ENCODE measurements around the gene TTC19.
A peak's percentile ranks its signal among the peaks of the same experiment; 100 is the strongest.
"Not testable (repeated sequence)": the region's sequence is repeated elsewhere in the genome, so short reads cannot be mapped to it uniquely, and the experiment has no call there.

The TTC19 gene

DNA sequence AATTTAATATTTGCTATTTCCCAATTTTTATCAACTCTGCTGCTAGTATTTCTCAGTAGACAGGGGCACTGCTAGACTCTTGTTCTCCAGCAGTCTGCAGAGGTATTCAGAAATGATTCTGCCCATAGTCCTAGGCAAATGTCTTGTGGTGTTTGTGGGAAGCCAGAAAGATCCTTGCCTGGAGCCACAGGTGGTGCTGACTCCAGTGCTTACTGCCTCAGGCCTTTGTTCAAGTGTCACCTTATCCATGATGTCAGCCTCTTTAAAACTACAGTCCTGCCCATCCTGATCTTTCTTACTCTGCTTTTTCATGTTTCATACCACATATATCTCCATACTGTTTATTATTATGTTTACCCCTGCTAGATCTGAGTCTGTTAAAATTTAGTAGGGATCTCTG lies 26.6 kb upstream of the TTC19 start:
- no peak for DNase-seq (ENCODE audit: low read depth in 3 of 3)

DNA sequence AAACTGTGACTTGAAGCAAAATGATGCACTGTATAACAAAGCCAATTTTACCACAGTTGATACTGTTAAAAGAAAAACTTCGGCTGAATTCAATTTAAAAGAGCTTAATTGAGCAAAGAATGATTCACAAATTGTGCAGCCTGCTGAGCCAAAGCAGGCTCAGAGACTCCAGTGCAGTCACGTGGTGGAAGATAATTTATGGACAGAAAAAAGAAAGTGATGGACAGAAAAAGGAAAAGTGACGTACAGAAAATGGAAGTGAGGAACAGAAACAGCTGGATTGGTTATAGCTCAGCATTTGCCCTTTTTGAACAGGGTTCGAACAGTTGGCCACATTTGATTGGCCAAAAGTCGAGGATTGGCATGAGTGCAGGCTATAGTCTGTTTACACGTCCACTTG lies 25.8 kb upstream of the TTC19 start:
- no peak for DNase-seq (ENCODE audit: low read depth in 3 of 3)

DNA sequence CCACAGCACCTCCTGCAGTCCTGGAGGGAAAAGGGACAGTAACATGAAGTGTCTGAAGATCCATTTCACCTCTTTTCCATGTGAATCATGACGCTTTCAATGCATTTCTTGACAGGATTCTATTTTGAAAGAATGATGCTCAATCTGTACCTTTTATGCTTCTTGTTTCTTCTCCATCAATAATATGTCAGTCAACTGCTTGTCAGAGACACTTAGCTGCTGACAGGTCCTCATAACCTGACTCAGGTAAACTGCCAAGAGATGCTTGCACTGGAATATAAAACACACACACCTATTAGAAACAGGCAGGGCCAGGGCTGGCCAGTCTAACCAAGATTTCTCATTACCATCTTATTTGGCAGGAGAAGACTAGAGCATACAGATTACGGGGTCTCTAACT lies 21.7 kb upstream of the TTC19 start:
- DNase-seq (ENCODE audit: low read depth in 3 of 3) = no peak

DNA sequence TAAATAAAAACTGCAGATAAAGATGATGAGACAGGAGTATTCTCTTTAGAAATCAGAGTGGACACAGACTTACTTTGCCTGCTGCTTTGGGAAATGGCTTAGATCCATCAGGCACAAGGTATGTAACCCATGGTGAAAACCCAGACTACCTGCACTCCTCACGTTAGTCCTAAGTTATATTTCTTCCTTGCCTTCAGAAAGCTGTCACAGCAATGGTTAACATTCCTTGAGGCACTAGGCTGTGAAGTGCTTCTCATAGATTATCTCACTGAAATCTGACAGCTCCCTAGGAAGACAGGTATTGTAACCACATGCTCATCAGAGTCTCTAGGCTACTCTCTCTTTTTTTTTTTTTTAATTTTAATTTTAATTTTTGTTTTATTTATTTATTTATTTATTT lies 21.0 kb upstream of the TTC19 start:
- no peak for DNase-seq (ENCODE audit: low read depth in 3 of 3)

DNA sequence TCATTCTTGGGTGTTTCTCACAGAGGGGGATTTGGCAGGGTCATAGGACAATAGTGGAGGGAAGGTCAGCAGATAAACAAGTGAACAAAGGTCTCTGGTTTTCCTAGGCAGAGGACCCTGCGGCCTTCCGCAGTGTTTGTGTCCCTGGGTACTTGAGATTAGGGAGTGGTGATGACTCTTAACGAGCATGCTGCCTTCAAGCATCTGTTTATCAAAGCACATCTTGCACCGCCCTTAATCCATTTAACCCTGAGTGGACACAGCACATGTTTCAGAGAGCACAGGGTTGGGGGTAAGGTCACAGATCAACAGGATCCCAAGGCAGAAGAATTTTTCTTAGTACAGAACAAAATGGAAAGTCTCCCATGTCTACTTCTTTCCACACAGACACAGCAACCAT lies 20.6 kb upstream of the TTC19 start:
- not testable (repeated sequence) for DNase-seq (ENCODE audit: low read depth in 3 of 3)

DNA sequence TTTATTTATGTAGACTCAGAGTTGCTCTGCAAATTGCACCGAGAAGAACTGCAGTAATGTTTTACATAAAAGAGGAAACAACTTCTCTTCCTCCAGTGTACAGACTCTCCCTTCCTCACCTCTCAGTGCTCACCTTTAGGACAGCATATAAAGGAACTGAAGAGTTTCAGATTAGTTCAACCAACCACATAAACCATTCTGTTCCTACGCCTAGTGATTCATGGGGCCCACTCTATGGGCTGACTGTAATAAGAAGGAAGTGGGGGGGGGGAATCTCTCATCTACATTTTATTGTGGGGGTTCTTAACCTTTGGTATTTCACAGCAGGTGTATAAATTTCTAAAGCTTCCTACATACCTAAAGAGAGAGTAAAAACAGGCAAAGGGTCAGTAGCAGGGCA lies 18.4 kb upstream of the TTC19 start:
- DNase-seq (ENCODE audit: low read depth in 3 of 3) = no peak

DNA sequence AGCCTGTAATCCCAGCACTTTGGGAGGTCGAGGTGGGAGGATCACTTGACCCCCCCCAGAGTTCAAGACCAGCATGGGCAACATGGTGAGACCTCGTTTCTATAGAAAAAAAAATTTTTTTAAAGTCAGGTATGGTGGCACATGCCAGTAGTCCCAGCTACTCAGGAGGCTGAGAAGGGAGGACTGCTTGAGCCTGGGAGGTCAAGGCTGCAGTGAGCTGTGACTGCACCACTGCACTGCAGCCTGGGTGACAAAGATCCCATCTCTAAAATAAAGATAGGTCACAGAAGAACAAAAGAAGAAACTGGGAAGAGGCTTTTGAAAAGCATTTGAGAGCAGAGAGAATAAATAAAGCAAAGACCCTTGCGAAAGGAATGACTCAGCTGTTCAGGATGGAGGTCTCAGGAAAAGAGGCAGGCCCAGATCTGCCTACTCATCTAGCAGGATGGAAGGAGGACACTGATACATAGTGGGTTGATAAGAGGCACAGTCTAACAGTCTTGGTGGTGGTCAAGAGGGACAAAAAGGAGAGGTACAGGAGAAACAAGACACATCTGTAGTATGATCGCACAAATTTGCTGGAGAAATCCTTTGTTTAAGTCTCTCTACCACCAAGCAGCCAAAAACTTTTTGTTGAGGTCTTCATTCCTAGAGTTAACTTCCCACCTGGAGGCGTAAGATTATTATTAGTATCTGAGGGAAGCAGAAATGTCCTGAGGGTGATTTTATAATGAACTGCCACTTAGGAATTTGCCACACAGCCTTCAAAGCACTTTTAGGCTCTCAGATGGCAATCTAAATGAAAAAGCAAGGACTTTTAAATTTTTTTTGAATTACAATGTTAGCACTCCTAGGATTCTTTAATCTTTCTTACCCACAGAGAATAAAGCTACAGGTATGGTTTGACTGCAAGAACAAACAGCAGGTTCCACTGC lies 17.7 kb upstream of the TTC19 start:
- no peak for DNase-seq (ENCODE audit: low read depth in 3 of 3)

DNA sequence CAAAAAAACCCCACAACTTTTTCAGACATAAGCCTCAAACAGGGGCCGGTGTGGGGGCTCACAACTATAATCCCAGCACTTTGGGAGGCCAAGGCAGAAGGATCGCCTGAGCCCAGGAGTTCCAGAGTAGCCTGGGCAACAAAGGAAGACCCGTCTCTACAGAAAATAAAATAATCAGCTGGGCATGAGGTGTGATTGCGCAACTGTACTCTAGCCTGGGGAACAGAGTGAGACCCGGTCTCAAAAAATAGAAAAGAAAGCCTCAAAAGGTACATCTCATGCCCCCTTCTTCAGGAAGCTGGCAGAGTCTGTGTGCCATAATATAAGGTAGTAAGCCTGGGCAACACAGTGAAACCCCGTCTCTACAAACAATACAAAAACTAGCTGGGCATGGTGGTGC lies 3.3 kb upstream of the TTC19 start:
- no peak for DNase-seq (ENCODE audit: low read depth in 3 of 3)

DNA sequence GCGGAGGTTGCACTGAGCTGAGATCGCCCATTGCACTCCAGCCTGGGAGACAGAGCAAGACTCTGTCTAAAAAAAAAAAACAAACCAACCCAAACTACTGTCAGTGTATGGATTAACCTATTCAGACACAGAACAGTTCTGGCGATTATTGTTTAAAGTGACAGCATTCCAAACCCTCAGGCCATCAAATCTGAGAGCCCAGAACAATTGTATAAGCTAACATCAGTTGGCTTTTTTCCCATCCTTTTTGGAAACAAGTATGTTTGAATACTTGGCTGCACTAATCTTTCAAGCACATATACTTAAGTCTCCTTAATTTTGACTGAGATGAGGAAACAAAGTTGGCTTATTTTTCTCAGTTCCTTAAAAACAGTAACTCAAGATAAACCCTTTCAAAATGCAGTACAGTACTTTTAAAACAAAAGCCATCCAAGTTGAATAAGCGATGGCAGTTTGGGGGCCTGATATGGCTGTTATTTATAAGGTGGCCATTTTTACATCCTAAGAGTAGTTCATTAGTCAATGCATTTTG lies 1.5 kb upstream of the TTC19 start:
- DNase-seq (ENCODE audit: low read depth in 3 of 3) = no peak

DNA sequence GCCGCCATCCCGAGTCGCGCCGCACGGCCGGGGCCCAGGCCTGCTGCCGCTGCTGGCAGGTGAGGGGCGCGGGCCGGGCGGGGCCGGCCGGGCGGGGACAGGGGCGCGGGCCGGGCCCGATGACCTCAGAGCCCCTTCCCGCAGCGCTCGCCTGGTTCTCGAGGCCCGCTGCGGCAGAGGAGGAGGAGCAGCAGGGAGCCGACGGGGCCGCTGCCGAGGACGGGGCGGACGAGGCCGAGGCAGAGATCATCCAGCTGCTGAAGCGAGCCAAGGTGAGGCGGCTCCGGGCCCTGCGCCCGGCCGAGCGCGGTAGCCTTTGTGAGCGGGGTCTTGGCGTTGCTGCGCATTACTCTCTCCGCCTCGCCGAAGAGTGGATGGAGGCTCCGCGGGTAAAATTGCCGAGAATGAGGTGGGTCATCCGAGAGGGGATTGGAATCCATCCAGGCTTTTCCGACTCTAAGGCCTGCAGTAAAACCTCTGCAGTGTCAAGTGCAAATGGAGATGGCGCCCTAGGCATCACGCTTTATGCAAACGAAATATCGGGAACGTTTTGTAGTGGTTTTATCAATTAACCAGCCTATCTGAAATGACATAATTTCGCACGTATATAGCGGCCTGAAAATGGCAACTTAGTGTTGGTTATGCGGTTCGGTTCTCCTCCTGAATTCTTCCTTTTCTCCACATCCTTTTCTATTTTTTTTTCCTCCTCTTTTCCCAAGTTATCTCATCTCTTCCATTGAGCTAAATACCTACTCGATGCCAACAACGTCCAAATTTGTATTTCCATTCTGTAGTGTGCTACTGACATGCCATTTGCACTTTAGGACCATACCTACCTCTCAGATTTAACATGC lies 577 bp downstream of the TTC19 start:
- DNase-seq (ENCODE audit: low read depth in 3 of 3) = no peak

DNA sequence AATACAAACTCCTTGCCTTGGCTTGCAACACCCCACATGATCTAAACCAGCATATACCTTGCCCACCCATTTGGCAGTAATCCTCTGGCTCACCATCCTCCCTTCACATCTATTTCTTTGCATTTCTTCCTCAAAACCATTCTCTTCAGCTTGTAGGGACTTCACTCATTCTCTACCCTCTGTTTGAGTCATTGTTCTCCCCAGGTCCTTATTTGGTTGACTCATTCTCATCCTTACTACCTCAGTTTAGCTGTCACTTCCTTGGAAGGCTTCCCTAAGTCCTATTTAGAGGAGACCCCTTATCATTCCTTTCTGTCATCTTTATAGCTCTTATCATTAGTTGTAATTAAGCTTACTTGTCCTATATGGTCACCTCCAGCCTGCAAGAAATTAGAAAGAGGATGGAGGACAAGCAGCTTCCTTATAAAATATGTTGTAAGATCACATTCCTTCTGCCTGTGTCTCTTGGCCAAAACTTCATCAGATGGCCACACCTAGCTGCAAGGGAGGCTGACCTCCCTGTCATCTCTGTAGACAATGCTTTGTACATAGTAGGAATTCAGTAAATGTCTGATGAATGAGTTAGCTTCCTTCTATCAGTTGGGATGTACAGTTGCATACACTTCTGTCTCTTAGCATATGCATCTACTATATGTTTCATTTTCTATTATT lies 1.7 kb downstream of the TTC19 start:
- no peak for DNase-seq (ENCODE audit: low read depth in 3 of 3)

DNA sequence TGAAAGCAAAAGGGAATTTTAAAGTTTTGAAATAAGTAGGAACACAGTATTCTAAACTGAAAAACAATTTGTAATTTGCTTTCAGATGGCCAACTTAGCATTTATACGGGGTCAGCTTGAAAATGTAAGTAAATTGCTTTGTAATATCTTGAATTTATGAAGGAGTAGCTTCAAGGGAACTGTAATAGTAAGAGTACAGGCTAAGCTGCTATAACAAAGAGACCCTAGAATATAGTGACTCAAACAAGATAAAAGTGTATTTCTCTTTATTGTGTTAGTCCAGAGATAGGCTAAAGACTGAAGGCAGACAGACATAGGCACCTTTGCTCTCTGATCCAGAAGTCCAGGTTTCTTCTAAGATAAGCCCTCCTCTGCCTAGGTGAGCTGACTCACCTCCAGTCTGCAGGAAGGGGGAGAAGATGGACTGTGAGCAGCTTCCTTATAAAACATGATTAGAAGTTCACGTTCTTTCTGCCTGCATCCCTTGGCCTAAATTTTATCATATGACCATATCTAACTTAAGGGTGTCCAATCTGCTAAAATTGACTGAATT lies 3.2 kb downstream of the TTC19 start:
- no peak for DNase-seq (ENCODE audit: low read depth in 3 of 3)

DNA sequence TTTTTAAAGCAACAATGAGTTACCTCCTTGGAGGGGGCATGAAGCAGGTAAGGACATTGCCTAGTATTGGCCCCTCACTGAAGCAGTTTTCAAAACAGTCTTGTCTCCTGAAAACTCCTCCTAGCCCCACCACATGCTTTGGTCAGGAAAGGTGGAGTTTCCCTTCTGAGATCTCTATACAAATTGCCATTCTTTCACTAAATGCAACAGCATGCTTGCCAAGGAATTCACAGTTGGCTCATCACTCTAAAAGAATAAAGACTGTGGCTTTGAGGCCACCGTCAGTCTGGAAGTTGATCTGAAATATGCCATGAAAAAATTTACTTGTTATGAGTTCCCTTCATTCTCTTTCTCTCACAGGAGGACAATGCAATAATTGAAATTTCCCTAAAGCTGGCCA lies 4.2 kb downstream of the TTC19 start:
- no peak for DNase-seq (ENCODE audit: low read depth in 3 of 3)

DNA sequence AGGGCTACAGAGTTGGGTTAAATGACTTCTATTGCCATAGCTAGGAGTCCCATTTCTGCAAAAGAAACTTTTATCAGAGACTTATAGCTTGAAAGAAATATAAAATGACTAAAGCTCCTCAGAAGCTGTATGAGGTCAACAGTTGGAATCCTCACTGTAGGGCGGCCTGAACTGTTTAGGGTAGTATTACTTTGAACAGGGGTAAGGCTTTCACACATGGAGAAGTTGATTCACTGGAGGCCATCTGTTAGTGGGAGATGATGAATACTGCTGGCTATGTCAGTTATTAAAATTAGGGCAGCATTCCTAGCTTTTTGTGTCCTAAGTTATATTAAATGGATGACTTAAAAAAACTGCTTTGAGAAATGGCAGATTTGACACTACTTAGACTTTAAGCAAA lies 6.0 kb downstream of the TTC19 start:
- DNase-seq (ENCODE audit: low read depth in 3 of 3) = no peak

DNA sequence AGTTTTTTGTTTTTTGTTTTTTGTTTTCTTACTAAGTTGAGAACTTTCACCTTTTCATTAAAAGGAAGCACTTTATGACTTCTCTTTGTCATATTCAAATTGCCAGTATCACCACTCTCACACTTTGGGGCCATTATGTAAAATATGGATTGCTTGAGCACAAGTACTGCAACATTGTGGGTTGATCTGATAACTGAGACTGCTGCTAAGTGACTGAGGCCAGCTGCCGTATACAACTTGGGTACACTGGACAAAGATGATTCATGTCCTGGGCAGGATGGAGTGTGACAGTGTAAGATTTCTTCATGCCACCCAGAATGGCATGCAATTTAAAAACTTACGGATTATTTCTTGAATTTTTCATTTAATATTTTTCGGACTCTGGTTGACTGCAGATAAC lies 7.8 kb downstream of the TTC19 start:
- DNase-seq (ENCODE audit: low read depth in 3 of 3) = no peak

DNA sequence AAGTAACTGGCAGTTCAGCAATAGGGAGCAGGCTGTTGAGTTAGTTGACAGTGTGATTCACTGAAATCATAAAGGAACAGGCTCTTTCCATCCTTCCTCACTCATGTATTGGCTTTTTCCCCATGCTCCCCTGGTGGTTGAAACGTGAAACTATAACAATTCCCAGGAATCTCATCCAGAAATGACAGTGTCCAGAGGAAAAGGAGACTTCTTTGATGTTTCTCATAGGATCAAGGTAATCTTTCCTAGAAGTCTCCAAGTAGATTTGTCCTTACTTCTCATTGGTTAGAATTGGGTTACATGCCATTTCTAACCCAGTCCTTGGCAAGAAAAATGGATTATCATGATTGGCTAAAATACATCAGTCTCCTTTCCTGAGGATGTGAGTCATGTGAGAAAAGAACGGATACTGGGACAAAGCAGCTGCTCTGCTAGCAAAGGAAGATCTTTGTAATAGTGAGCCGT lies 14.4 kb downstream of the TTC19 start:
- DNase-seq (ENCODE audit: low read depth in 3 of 3) = no peak

DNA sequence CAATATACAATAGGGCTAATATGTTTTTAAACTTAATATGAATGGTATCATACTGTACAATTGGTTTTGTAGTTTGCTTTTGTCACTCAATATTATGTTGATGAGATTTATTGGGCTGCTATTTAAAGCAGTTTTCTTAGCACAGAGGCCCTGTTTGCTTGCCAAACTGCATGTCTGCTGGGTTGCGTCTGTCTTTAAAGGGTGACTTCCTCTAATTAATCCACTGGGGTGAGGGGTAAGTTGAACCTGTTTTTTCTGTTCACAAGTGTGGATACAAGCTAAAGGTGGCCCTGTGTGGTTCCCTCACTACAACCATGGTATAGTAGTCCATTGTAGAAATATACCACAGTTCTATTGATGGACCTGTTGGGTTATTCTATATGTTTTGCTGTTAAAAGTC lies 19.7 kb downstream of the TTC19 start:
- no peak for DNase-seq (ENCODE audit: low read depth in 3 of 3)

DNA sequence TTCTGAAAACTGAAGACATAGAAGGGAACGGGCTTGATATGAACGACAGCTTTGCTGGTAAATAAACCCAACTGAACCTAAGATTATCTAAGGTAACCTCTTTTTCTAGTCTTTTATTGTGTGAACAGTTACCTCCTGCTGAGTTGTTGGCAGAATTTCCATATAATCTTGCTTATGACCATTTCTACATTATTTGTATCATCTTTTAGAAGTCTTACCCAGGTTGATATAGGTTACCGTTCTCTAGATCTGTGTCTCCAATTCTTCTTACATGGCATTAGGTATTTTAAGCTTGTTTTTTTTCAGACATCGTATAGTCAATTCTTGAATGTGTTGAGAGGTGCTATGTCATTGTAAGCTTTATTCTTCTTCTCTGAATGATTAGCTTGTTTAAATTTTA lies 24.3 kb downstream of the TTC19 start:
- DNase-seq (ENCODE audit: low read depth in 3 of 3) = no peak

DNA sequence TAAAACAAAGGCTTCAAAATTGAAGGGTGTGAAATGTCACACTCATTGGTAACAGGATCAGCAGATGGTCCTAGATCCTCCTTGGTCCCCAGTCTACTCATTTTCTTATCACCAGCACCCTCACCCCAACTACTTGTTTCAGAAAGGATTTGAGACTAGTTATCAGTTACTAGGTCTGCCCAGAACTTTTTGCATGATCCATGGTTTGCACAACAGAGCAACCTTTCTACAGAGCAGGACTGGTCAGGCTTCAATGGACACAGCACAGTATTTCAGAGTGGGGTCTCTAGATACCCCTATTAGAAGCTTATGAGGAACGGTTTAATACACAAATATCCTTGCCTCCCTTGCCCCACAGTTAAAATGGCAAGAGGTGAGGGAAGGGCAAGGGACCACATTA lies 25.6 kb downstream of the TTC19 start:
- DNase-seq (ENCODE audit: low read depth in 3 of 3) = no peak

DNA sequence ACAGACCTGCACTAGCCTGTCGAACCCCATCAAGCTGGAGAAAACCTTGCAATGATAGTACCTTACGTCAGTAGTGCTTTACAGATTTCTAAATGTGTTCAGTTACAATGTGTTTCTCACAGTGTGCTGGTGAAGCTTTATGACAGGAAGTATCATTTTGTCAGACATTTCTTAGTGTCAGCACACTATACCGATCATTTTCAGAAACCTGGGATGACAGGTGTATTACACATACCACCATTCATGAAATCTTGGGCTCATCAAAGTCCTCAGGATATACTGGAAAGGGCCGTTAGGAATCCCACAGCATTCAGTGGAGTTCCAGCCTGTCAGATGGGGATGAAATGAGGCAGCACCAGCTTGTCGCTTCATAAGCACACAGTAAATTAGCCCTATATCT lies 27.3 kb downstream of the TTC19 start:
- no peak for DNase-seq (ENCODE audit: low read depth in 3 of 3)

DNA sequence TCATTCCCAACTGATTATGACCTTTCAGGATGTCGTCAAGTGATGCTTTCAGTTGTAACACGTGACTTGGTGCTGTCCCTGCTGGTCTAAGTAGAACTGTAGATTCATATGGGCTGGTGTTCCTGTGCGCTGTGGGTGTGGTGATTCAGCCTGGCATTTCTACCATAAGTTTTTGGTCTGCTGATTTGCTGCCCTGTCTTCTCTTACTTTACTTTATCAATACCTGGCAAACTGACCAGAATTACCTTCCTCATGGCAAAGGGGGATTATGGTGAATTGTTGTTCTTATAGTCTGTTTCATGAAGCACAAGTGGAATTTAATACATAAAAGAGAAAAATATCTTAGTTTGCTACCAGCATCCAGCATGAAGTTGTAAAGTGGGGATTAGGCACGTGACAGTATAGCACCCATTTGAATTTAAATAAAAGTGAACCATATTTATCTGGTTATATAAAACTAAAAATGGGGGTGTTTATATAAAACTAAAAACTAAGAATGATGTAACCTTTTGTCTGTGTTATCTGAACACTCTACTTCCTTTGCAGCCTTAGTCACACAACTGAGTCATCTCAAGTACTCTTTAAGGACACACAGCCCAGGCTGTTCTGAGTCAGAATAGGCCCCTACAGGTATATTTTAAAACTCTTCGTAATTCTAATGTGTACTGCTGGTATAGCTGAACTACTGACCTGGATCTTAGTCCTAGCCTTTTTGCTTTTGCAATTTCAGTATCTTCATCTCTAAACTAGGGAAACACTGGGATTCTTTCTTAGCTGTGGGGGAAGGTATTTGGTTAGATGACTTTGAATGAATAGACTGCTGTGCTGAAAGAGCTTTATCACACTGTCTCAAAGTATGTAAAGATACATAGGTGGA lies 28.3 kb downstream of the TTC19 start:
- DNase-seq (ENCODE audit: low read depth in 3 of 3) = peak; percentile 28 to 50 (median 38)
